ENCODE measurements around the gene OR8K1. TPM values are rescaled to one million over a fixed set of nuclear protein-coding genes. Genes with fewer than 3 reads are reported as not detected.

The OR8K1 gene
- not detected in 2 replicates for total RNA-seq

GRCh38 chr11:56345739-56346138 is at the start of gene OR8K1:
OR8K1 (plus strand) TSS chr11:56346039; CDS start chr11:56346039, 0 bp downstream.

GRCh38 chr11:56314844-56315243 is 31.0 kb upstream of the OR8K1 start, which contains the start of gene OR8K3:
OR8K3 (plus strand) TSS chr11:56315144; CDS start chr11:56318307, 3,163 bp downstream.

GRCh38 chr11:56353991-56354390 is 8.2 kb downstream of the OR8K1 start, which contains the start of gene OR8J1:
OR8J1 (plus strand) TSS chr11:56354291; CDS start chr11:56360247, 5,956 bp downstream.

GRCh38 chr11:56375324-56375723 is 29.5 kb downstream of the OR8K1 start, which contains the start of gene OR8U1:
OR8U1 (plus strand) TSS chr11:56375624; CDS start chr11:56375624, 0 bp downstream.

Other genes starting within 250 kb of the OR8K1 start
- not detected in 2 replicates for gene OR8H2, start 242.4 kb upstream of the OR8K1 start, total RNA-seq
- gene OR8H3, start 223.7 kb upstream of the OR8K1 start, total RNA-seq: not detected in 2 replicates
- gene OR8J3, start 205.8 kb upstream of the OR8K1 start, total RNA-seq: not detected in 2 replicates
- gene OR8K5, start 185.7 kb upstream of the OR8K1 start, total RNA-seq: not detected in 2 replicates
- not detected in 2 replicates for gene OR5J2, start 169.4 kb upstream of the OR8K1 start, total RNA-seq
- not detected in 2 replicates for gene OR5T2, start 111.8 kb upstream of the OR8K1 start, total RNA-seq
- gene OR5T3, start 93.8 kb upstream of the OR8K1 start, total RNA-seq: not detected in 2 replicates
- gene OR5T1, start 71.9 kb upstream of the OR8K1 start, total RNA-seq: not detected in 2 replicates
- gene OR8H1, start 53.8 kb upstream of the OR8K1 start, total RNA-seq: not detected in 2 replicates
- not detected in 2 replicates for gene OR8K3, start 30.9 kb upstream of the OR8K1 start, total RNA-seq
- not detected in 2 replicates for gene OR8J1, start 8.3 kb downstream of the OR8K1 start, total RNA-seq
- not detected in 2 replicates for gene OR8U1, start 29.6 kb downstream of the OR8K1 start, total RNA-seq
- not detected in 2 replicates for gene OR5AL1, start 66.7 kb downstream of the OR8K1 start, total RNA-seq
- not detected in 2 replicates for gene OR5M3, start 127.3 kb downstream of the OR8K1 start, total RNA-seq
- not detected in 2 replicates for gene OR5M8, start 145.3 kb downstream of the OR8K1 start, total RNA-seq
- gene OR5M11, start 197.2 kb downstream of the OR8K1 start, total RNA-seq: not detected in 2 replicates
- not detected in 2 replicates for gene OR5M10, start 231.7 kb downstream of the OR8K1 start, total RNA-seq